HG02798 (cell line): ENCODE data around the gene IRAG1.

Experiments
- ATAC-seq: cut with Tn5 transposase; IDR thresholded peaks from one replicate; pipeline ENCODE4 v1.9.1; 2021; ENCODE audit warnings: mild to moderate bottlenecking; ENCODE audit not compliant: unreplicated experiment, poor library complexity

Gene IRAG1

GRCh38 chr11:10650630-10651029, 42.9 kb downstream of the IRAG1 start:
- ATAC-seq, result no peak

DNA sequence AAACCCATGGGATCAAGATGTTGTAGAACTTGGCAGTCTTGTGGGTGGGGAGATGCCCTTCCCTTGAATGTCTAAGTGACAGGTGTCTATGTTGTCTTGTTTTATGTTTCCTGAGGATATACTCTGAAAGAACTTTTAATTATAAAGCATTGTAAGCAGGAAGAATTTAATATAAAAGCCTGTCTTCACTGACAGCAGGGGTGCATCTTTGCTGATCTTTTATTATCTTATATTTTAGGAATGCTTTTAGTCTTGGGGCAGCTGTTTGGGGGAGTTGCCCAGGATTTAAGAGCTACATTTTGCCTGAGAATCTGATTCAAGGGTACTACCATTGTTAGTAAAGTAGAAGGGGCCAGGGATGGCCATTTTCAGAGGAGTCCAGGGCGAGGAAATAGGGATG, 43.4 kb downstream of the IRAG1 start:
- no peak for ATAC-seq

DNA sequence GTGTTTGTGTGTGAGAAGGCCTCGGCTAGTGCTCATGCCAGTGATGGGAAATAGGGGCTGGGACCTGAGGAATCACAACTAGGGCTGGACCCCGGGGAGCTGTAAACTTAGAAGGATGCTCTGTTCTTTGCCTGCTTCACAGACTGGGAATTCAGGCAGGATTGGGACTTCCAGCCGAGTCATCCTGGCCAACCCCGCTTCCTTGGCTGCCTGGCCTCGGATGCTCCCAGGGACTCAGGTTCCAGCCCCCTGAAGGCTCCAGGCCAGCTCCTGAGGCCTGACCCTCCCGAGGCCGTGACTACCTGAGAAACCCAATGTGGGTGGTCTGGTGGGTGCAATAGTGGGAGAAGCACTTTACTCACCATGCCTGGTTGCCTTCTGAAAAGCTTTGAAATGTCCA, 44.7 kb downstream of the IRAG1 start:
- ATAC-seq, result no peak

DNA sequence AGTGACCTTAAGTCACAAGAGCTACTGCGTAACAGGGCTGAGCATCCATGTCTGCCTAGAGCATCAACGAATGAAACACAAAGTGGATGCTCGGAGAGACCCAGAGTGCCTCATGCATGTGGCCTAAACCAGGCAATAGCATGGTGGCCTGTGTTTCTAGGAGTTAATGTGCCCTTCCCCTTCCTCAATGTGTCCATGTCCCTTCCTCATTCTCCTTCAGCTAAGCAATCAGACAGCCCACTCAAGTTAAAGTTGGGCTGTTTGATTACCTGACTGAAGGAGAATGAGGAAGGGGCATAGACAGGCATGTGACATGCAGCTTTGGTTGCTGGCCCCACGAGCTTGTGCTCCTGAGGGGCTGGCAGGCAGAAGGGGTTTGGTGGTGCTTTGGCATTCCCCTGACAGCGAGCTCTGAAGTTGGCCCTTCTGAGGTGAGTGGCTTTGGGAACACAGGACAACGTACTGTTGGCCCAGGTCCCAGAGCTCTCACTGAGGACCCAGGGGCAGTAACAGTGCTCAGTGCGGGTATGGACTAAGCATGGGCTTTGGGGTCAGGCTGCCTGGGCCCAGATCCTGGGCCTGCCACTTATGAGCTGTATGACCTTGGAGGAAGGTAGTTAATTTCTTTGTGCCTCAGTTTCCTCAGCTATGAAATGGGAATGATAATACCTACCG, 46.7 kb downstream of the IRAG1 start:
- no peak for ATAC-seq

DNA sequence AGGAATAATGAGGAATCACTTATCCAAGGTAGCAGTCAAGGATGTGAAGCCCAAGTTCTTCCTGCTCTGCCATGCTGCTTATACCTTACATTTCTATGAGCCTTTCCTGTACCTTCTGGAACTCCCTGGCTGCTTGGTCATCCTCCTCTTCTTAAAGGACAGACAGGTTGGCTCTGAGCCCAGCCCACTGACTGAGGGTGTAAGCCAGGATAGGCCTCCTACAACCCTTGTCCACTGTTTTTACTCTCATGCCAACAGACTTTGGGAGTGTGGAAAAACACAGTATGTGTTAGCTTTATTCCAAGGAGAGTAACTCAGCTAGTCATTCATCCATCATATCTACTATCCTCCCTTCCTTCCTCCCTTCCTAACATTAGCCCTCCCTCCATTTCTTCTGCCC, 47.5 kb downstream of the IRAG1 start:
- ATAC-seq, result no peak

DNA sequence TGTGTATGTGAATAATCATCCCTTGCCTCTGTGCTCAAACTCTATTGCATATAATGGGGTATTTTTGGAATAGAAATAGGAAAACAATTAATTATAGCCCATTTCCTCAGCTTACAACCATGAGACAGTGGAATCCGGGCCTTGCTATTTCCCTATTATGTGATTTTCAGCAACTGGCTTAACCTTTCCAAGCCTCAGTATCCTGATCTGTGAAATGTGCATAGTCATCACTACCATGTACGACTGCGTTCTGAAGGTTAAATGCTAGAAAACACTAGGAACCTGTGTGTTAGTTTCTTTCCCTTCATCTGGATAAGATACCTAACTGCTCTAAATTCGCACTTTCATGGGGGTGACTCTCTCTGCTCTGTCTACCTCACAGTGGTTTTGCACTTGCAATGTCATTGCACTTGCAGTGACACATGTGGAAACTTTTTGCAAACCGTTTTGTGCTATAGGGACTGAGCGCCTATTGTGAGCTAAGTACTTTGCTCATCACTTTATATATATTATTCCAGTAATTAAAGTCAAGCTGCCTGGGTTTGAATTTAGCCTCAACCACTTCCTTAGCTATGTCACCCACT, 48.3 kb downstream of the IRAG1 start:
- no peak for ATAC-seq
